Stimulated activated CD4-positive, alpha-beta T cell treated with anti-CD3 and anti-CD28 coated beads, Interleukin-2, amount 100 ng/mL, for 4 hours (primary cell): Measurements from ENCODE around the gene YES1.
"Not testable (repeated sequence)": the region's sequence is repeated elsewhere in the genome, so short reads cannot be mapped to it uniquely, and the experiment has no call there.

Experiments used
- DNase-seq: peaks from one replicate; pipeline ENCODE4 v3.0.0-alpha.2; 2020; ENCODE audit warnings: low read depth

YES1 gene

GRCh38 chr18:784470-785172 lies 27.4 kb downstream of the YES1 start:
- DNase-seq, result no peak

GRCh38 chr18:778194-778927 lies 33.7 kb downstream of the YES1 start:
- DNase-seq, result no peak

GRCh38 chr18:777021-777420 lies 35.0 kb downstream of the YES1 start:
- no peak for DNase-seq

DNA sequence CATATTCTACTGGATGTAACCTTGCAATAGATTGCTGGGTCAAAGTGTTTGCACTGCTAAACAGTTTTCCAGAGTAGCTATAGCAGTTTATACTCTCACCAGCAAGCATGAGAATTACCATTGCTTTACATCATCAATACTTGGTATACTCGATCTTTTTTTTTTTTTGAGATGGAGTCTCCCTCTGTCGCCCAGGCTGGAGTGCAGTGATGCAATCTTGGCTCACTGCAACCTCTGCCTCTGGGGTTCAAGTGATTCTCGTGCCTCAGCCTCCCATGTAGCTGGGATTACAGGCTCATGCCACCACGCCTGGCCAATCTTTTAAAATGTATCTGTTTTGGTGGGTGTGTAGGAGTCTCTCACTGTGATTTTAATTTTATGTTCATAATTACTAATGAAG lies 36.0 kb downstream of the YES1 start:
- DNase-seq, result not testable (repeated sequence)

GRCh38 chr18:774811-775210 lies 37.2 kb downstream of the YES1 start:
- DNase-seq, result no peak

DNA sequence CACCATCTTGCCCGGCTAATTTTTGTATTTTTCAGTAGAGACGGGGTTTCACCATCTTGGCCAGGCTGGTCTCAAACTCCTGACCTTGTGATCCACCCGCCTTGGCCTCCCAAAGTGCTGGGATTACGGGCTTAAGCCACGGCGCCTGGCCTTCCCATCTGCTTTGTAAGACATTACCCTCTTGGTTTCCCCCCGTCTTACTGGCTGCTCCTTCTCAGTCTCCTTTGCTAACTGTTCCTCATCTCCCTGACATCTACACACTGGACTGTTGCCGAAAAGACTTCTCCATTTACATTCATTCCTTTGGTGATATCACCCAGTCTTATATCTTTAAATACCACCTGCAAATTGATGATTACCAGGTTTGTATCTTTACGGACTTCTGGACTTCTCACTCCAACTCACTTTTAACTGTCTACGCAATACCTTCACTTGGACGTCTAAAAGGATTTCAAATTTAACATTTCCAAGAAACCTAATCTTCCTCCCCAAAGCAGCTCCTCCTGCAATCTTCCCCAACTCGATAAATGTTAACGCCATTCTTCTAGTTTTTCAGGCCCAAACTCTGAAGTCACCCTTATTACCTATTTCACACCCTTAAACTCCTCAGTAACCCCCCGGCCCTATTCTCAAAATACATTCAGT lies 37.9 kb downstream of the YES1 start:
- no peak for DNase-seq

- DNase-seq, result no peak
These were observed 41.5 kb downstream of the YES1 start for GRCh38 chr18:770583-770961.

DNA sequence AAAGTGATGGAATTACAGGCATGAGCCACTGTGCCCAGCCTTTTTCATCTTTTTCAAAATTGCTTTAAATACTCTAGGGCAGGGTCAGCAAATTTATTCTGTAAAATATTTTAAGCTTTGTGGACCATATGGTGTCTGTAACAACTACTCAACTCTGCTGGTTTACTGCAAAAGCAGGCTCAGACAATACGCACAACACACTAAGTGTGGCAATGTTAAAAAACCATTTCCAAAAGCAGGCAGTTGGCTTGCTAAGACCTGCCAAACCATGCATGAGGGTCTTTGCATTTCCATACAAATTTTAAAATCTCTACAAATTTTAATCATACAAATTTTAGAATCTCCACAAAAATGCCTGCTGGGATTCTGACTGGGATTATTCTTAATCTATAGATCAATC lies 44.1 kb downstream of the YES1 start:
- DNase-seq, result no peak

GRCh38 chr18:767084-767882 lies 44.8 kb downstream of the YES1 start:
- no peak for DNase-seq

- DNase-seq, result no peak
These were observed 45.5 kb downstream of the YES1 start for GRCh38 chr18:766550-766860.

DNA sequence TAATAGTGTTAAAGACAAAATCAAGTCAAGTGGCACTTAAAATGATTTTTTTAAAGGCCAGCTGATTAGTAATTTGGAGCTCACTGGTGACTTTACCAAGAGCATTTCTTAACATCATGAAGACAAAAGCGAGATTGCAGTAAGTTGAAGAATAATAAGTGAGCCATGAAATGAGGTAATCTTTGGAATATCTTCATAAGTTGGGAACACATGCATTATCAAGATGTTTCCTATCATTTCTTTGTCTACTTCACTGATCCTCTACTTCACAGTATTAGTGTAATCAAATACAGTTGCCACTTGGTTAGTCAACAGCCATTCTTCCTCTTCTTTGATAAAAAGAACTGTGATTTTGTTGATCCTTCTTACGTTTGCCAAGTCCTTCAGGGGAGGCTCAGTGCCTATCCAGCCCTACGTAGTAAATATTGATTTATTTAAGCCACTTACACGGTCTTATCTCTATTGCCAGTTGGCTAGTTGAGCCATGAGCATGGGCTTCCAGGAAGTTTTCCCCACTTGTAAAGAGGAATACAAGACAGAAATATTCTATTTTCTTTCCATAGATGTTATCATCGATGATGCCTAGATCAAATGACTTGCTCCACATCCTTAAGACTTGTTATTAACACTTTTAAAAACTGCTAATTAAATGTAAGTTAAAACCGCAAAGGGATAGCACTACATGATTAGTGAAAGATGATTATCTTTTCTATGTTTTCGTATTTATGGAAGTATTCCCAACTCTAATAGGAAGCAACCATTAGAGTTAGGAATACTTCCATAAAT lies 46.1 kb downstream of the YES1 start:
- DNase-seq, result no peak

GRCh38 chr18:759864-760263 lies 52.2 kb downstream of the YES1 start:
- not testable (repeated sequence) for DNase-seq

DNA sequence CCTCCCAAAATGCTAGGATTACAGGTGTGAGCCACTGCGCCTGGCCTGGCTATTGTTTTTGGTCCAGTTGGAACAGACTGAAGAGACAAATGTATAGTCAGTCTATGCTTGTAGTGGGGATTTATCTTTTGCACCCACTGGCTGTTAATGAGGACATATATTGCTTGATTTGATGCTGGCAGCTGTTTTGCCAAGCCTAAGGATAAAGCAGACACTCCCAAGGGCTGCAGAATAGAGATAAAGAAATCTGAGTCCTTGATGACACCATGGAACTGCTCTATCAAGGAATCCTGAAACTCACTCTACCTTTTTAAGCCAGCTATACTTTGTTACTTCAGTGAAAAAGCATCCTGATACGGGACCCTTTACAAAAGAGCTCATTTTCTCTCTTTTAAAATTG lies 56.5 kb downstream of the YES1 start:
- DNase-seq, result no peak

DNA sequence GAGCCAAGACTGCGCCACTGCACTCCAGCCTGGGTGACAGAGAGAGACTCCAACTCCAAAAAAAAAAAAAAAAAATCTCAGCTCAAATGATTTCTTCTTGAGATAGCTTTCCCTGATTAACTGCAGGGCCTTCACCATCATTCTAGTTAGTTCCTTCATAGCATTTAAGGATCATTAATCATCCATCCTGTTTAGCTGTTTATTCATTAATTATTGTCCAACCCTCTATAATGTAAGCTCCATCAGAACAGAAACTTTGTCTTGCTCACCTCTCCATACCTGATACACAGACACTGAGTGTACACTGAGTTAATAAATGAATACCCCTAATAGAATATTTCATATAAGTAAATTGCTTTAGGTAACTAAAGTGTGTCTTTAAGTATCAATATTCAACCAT lies 57.4 kb downstream of the YES1 start:
- no peak for DNase-seq

DNA sequence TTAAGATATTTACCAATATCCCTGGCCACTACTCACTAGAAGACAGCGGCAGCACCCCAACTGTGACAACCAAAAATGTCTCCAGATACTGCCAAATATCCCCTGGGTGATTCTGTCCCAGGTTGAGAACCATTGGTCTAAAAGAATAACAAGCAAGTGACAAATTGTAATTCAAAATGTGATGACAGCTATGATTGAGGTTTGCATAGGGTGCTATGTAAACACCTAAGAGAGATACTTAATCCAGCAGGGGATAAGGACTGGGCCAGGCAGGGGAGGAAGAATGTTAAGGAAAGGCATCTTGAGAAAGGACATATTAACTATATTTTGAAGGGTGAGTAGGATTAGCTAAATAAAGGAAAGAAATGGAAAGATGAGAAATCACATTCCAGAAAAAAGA lies 61.6 kb downstream of the YES1 start:
- no peak for DNase-seq

DNA sequence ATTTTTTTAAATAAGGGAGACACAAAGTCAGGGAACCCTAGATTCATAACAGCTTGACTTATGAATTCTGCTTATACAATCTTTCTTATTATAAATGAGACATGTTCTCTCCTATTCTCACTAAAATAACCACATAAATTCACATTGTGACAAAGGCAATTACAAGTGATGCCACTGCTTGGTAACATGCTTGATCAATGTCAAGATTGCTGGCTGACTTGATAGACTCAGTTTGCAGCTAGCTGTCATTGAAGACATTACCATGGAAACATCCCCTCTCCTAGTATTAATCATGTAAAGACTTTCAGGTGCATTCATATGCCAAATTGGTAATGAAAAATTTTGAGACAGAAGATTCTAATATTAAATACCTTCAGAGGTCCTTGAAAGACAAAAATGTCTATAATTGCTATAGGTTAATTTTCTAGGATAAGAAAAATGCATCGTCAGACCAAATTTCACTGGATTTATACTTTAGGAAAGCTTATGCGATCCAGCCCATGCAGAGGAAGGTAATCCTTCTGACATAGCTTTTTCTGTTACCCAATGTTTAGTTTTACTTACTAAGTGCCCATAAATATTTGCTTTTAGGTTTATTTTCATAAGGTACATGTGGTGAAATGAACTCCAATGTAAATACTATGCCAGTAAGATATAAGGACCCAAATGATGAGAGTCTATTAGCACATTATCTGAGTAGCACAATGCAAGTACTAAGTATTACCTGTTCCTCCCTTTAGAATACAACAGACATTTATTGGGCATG lies 67.0 kb downstream of the YES1 start:
- DNase-seq, result no peak

GRCh38 chr18:741931-742512 lies 70.0 kb downstream of the YES1 start:
- no peak for DNase-seq

- no peak for DNase-seq
These were observed 79.7 kb downstream of the YES1 start for GRCh38 chr18:732371-732770.

DNA sequence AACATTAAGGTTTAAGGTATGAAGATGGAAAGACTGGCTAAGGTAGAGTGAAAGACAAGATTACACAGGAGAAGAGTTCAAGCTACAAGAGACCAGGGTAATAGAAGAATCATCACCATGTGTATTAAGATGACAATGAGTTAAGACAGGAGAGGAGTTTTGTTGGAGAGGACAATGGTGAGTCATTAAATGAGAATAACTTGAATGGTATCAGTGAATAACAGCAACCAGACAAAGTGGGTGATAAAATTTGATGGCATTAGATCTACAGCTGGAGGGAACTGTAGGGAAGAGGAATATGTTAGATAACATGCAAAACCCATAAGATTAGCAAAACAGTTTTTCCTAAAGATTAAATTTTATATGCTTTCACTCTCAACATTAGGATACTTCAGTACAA lies 80.9 kb downstream of the YES1 start:
- no peak for DNase-seq

GRCh38 chr18:730692-731091 lies 81.3 kb downstream of the YES1 start:
- DNase-seq, result no peak

- not testable (repeated sequence) for DNase-seq
These were observed 81.9 kb downstream of the YES1 start for GRCh38 chr18:730120-730519.
